VCaP (cell line): ENCODE measurements around the gene NSL1.
A peak's percentile ranks its signal among the peaks of the same experiment; 100 is the strongest.

Experiments used
- H3K27ac ChIP-seq: fragments of 450-650 bp; 2 replicates; pipeline ENCODE4 v1.5.1; 2017
- TF ChIP-seq, protein P1 (sequence below): fragments of 450-650 bp; conservative IDR thresholded peaks from 2 replicates; pipeline ENCODE4 v1.5.1; 2017; ENCODE audit warnings: mild to moderate bottlenecking, moderate library complexity

NSL1 gene

DNA sequence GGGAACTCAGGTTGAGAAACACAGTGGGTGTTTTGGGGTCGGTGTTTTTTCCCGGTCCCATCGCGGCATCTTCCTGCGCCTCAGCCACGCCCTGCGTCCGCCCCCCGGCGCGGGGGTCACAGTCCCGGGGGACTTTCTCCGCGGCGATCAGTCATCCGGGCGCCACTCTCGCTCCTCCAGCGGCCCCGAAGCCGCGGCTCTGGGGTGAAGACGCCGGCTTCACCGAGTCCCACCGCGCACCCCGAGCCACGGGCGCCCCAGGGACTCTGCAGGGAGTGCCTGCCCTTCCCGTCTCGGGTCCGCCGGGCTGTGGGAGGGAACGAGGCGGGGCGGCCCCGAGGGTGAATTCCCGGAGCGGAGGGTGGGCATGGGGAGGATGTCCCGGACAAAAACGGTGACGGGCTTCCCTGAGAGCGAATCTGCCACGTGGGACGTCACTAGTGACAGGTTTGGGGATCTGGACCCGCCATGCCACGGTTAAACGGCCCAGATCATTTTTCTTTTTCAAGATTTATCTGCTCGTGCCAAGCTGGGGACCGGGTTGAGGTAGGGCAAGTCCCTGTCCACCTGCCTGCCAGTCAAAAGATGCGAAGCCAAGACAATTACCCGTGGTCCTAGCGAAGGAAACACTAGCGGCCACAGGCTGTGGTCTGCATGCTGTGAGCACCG lies 91.2 kb downstream of the NSL1 start:
- TF ChIP-seq, protein P1, sequence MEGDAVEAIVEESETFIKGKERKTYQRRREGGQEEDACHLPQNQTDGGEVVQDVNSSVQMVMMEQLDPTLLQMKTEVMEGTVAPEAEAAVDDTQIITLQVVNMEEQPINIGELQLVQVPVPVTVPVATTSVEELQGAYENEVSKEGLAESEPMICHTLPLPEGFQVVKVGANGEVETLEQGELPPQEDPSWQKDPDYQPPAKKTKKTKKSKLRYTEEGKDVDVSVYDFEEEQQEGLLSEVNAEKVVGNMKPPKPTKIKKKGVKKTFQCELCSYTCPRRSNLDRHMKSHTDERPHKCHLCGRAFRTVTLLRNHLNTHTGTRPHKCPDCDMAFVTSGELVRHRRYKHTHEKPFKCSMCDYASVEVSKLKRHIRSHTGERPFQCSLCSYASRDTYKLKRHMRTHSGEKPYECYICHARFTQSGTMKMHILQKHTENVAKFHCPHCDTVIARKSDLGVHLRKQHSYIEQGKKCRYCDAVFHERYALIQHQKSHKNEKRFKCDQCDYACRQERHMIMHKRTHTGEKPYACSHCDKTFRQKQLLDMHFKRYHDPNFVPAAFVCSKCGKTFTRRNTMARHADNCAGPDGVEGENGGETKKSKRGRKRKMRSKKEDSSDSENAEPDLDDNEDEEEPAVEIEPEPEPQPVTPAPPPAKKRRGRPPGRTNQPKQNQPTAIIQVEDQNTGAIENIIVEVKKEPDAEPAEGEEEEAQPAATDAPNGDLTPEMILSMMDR: no peak
- no peak overlapping the region; the same call in 1 of the 2 replicates for H3K27ac ChIP-seq

DNA sequence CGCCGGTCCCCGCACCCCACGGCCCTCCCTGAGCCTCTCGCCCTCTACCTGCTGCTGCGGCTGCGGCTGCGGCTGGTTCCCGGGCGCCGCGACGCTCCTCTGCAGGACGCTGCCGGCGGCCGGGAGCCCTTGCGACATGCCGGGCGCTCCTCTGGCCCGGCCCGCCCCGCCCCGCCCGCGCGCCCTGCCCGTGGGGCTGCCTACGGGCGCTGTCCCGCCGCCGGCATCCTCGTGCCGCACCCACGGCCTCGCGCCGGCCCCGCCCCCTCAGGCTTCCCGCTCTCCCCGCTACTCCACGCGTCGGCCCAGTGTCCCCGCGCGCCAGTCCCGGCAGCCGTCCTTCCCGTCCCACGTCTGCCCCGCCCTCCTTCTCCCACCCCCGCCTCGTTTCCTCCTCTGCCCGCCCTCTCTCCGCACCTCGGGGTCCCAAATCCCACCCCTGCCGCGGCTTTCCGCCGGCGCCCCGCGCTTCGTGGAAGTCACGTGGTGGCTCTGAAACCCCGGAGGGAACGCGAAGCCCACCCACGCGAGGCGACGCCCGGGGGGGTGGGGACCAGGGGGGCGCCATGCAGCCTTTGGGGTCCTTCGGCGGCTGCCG lies 91.9 kb downstream of the NSL1 start, which contains the start of gene BATF3:
Gene BATF3, minus strand, starts transcription at position 216 of the 598 bp plus-strand sequence. Its CDS starts 78 bp downstream, at position 138.
- H3K27ac ChIP-seq: no peak within 1 kb of the TSS; the same call in 1 of the 2 replicates
- TF ChIP-seq, protein P1: no peak; the same call in 1 of the 2 replicates

DNA sequence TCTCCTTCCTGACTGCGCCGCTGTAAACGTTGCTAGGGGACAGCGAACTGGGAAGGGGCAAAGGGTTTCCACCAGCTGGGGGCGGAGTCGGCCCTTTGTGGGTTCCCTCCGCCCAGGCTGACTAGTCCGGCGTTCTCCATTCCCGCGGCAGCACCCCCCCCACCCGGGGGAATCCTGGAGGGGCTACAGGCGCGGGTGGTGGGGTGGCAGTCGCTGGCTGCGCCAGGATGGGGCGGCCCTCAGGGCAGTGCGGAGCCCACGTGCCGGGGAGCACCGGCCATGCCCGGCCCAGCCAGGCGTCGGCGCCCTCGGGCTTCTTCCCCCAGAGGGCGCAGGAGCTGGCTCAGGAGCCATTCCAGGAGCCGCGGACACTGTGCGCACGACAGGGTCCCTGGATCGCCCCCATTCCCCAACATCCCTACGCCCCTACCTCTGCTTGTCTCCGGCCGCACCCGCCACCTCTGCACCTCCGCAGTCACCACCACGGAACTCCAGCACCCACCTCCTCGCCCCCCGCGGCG lies 92.4 kb downstream of the NSL1 start:
- H3K27ac ChIP-seq: no peak overlapping the region

GRCh38 chr1:212698467-212699103 lies 93.0 kb downstream of the NSL1 start:
- no peak overlapping the region for H3K27ac ChIP-seq
- TF ChIP-seq, protein P1: no peak

More for the DNA sequence above, 92.4 kb downstream of the NSL1 start:
- TF ChIP-seq, protein P1: peak; percentile 69

DNA sequence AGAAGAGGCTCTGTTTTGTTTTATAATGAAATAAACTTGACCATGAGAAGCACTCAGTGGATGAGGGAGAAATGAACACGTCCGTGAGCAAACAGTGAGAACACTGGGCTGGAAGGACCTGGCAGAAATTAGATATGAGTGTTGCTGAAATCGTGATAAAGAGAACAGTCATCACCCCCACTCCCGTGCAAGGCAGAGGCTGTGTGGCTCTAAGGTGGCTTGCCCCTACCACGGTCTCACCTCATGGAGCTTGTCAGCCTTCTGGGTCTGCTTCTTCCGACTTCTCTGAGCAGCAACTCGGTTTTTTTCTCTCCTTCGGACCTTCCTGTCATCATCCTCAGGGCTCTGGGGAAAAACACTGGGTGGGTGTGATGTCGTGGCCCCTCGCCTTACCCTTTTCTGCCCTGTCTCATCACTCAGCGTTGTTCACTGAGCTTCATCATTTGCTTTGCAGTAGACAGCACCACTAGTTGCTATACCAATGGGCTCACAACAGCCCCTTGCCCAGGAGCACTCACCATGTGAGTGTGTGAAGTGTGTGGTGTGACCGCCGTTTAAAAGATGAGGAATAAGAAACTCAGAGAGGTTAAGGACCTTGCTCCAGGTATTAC lies 94.8 kb downstream of the NSL1 start:
- H3K27ac ChIP-seq: no peak overlapping the region
- TF ChIP-seq, protein P1: no peak

GRCh38 chr1:212692774-212693644 lies 98.6 kb downstream of the NSL1 start:
- no peak overlapping the region for H3K27ac ChIP-seq
- TF ChIP-seq, protein P1: no peak
